SK-N-SH (cell line): ENCODE measurements around the gene GRIK3. TPM values are rescaled to one million over a fixed set of nuclear protein-coding genes. Genes with fewer than 3 reads are reported as not detected.

Source experiments
- CTCF ChIA-PET: fragments of 300-600, 350-600 bp; formaldehyde crosslinking; extraction: SDS; loops from one replicate; lab custom pipeline; 2021; lab: Yijun Ruan, JAX
- POLR2A ChIA-PET: fragments of 350-600 bp; sonication (Branson Sonifier 250); formaldehyde crosslinking; extraction: SDS; loops from one replicate; lab custom pipeline; 2020; ENCODE audit warnings: antibody characterized with exemption, inconsistent platforms; lab: Yijun Ruan, JAX
- DNase-seq: peaks from one replicate; pipeline ENCODE4 v3.0.0; 2012
- H2AFZ ChIP-seq: fragments of 200-600 bp; sonication (generic); 2 replicates; pipeline ENCODE4 v1.8.1; 2016; ENCODE audit warnings: antibody characterized with exemption, mild to moderate bottlenecking, low read depth
- H3F3A ChIP-seq: fragments of 200-600 bp; sonication (generic); replicated peaks from 2 replicates; pipeline ENCODE3; 2016; ENCODE audit warnings: antibody characterized with exemption, mild to moderate bottlenecking; ENCODE audit not compliant: insufficient read depth
- H3K27ac ChIP-seq, 2 experiments: fragments of 200-500 bp in 1 of 2; fragments of 200-600 bp in 1 of 2; sonication (Bioruptor generic) in 1 of 2; sonication (generic), shearing (Covaris generic) in 1 of 2; 2 replicates each; pipeline versions ENCODE4 v1.5.1 to v1.6.1; 2014 to 2016; ENCODE audit warnings: low read depth in 2 of 2, inconsistent platforms in 1 of 2, low read length in 1 of 2, mild to moderate bottlenecking in 1 of 2, mixed read lengths in 1 of 2
- H3K27me3 ChIP-seq: fragments of 200-600 bp; sonication (generic), shearing (Covaris generic); 2 replicates; pipeline ENCODE4 v1.6.1; 2016; ENCODE audit warnings: mixed run types; ENCODE audit not compliant: insufficient read depth
- H3K36me3 ChIP-seq, 2 experiments: fragments of 200-500 bp in 1 of 2; fragments of 200-600 bp in 1 of 2; sonication (Bioruptor generic) in 1 of 2; sonication (generic) in 1 of 2; replicated peaks in 1 of 2; 2 replicates each; pipeline versions ENCODE3 to v1.5.1; 2014 to 2016; ENCODE audit warnings: low read length in 1 of 2, mild to moderate bottlenecking in 1 of 2; ENCODE audit not compliant: insufficient read depth in 2 of 2, control insufficient read depth in 1 of 2
- H3K4me1 ChIP-seq, 2 experiments: fragments of 200-500 bp in 1 of 2; fragments of 200-600 bp in 1 of 2; sonication (Bioruptor generic) in 1 of 2; sonication (generic), shearing (Covaris generic) in 1 of 2; 2 replicates each; pipeline versions ENCODE4 v1.5.1 to v1.6.1; 2014 to 2016; ENCODE audit warnings: low read depth in 1 of 2, low read length in 1 of 2, mixed run types in 1 of 2; ENCODE audit not compliant: insufficient read depth in 2 of 2, control insufficient read depth in 1 of 2
- H3K4me2 ChIP-seq: fragments of 200-600 bp; sonication (generic), shearing (Covaris generic); 2 replicates; pipeline ENCODE4 v1.6.1; 2017; ENCODE audit warnings: mixed run types
- H3K4me3 ChIP-seq, 2 experiments: fragments of 200-500 bp in 1 of 2; fragments of 200-600 bp in 1 of 2; sonication (Bioruptor generic) in 1 of 2; sonication (generic), shearing (Covaris generic) in 1 of 2; 2 replicates each; pipeline versions ENCODE4 v1.5.1 to v1.8.1; 2014 to 2016; ENCODE audit warnings: low read depth in 2 of 2, inconsistent platforms in 1 of 2, low read length in 1 of 2, mild to moderate bottlenecking in 1 of 2, mixed read lengths in 1 of 2, moderate library complexity in 1 of 2
- H3K79me2 ChIP-seq: fragments of 200-600 bp; sonication (generic); 2 replicates; pipeline ENCODE4 v1.8.1; 2017; ENCODE audit warnings: mild to moderate bottlenecking; ENCODE audit not compliant: insufficient read depth
- H3K9ac ChIP-seq: fragments of 200-600 bp; sonication (generic); 2 replicates; pipeline ENCODE4 v1.6.1; 2017; ENCODE audit warnings: mixed run types
- H3K9me2 ChIP-seq: fragments of 200-600 bp; sonication (generic); 2 replicates; pipeline ENCODE4 v1.6.1; 2017; ENCODE audit warnings: mixed run types
- H3K9me3 ChIP-seq: fragments of 200-600 bp; sonication (generic); 2 replicates; pipeline ENCODE4 v1.6.1; 2017; ENCODE audit warnings: mixed run types, mild to moderate bottlenecking, moderate library complexity
- H4K20me1 ChIP-seq: fragments of 200-600 bp; sonication (generic); 2 replicates; pipeline ENCODE4 v1.6.1; 2017; ENCODE audit warnings: mild to moderate bottlenecking, mixed run types; ENCODE audit not compliant: insufficient read depth
- FOXJ3 ChIP-seq: sonication (generic); formaldehyde crosslinking; IDR thresholded peaks from 2 replicates; pipeline ENCODE4 v1.5.1; 2020; ENCODE audit warnings: mild to moderate bottlenecking, missing genetic modification reagents
- GABPA ChIP-seq: IDR thresholded peaks from 2 replicates; pipeline ENCODE4 v1.4.0; 2012; ENCODE audit warnings: low read depth, mild to moderate bottlenecking
- JUND ChIP-seq: IDR thresholded peaks from 2 replicates; pipeline ENCODE4 v1.4.0; 2012
- RXRA ChIP-seq: IDR thresholded peaks from 2 replicates; pipeline ENCODE4 v1.4.0; 2012; ENCODE audit warnings: low read depth, mild to moderate bottlenecking, borderline replicate concordance
- SIN3A ChIP-seq: IDR thresholded peaks from 2 replicates; pipeline ENCODE4 v1.6.1; 2012; ENCODE audit warnings: low read depth, mild to moderate bottlenecking, low read length, moderate library complexity, borderline replicate concordance
- WGBS: methylation state at CpG from one replicate; pipeline ENCODE4 v1.1.6; 2017; ENCODE audit warnings: low lambda C conversion rate; 5-methylcytosine and 5-hydroxymethylcytosine counted together
- polyA plus RNA-seq, 3 experiments: library from polyadenylated mRNA; depleted of rRNA; stranded (reverse); fragments of >200 nt; gene quantifications; 2 replicates each; pipeline ENCODE4 v1.2.3, GENCODE V29; 2012

Gene GRIK3
- polyA plus RNA-seq, 1 of the 3 experiments (the other 2 are of a cell fraction) = not detected

DNA sequence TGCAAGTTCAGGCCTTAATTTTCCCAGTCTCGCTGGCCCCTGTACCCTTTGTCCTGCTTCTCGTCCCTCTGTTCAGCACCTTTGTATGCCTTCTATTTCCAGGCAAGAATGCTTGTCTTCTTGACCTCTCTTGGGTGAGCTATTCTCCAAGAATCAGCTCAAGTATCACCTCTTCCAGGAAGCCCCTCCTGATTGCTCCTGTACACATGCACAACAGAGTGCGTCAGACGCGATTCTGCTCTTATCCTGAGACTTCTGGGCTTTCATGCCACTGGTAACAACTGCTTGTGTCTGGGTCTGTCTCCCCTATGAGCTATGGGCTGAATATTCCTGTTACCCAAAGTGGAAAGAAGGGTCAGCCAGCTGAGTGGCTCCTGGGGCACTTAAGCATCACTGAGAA, 170.8 kb downstream of the GRIK3 start:
- no peaks in the 10 kb centered on the region for H3K79me2 ChIP-seq
- H3K9me3 ChIP-seq = no peaks in the 10 kb centered on the region
- no peak for TF ChIP-seq FOXJ3 (CRISPR knock-in tag)
- TF ChIP-seq, all 33 proteins: peak for 0
- H3K4me2 ChIP-seq = no peak overlapping the region
- H3K9ac ChIP-seq = no peak overlapping the region
- no peak overlapping the region for H3K27ac ChIP-seq
- POLR2A ChIA-PET = no interaction called here
- no peaks in the 10 kb centered on the region for H3K9me2 ChIP-seq
- H3F3A ChIP-seq = no peaks in the 10 kb centered on the region
- H3K4me3 ChIP-seq = no peak overlapping the region
- H4K20me1 ChIP-seq = no peaks in the 10 kb centered on the region
- DNase-seq = no peak
- H3K36me3 ChIP-seq = no peaks in the 10 kb centered on the region
- H3K4me1 ChIP-seq = peaks cover 0 to 27% of the 10 kb centered on the region in 2 experiments; a peak in 2 of 4 replicates
- 24% methylated on average over 5 of the region's 5 CpGs for WGBS
- H2AFZ ChIP-seq = no peak overlapping the region
- no peaks in the 10 kb centered on the region for H3K27me3 ChIP-seq
- CTCF ChIA-PET = interaction anchor here (0.8 to 3.4 kb wide), 29 partner anchors 9 to 347 kb away, joined by 3 to 42 read pairs (median 6); no protein-coding TSS in a partner anchor

GRCh38 chr1:36863061-36863460, 171.3 kb downstream of the GRIK3 start:
- Histone ChIP-seq H3K4me3 (no peak overlapping the region), H3K4me1 (peaks cover 0 to 27% of the 10 kb centered on the region in 2 experiments; a peak in 2 of 4 replicates), H3K27ac (no peak overlapping the region), H3K79me2 (no peaks in the 10 kb centered on the region), H3K9me3 (no peaks in the 10 kb centered on the region), H3K4me2 (no peak overlapping the region), H4K20me1 (no peaks in the 10 kb centered on the region), H2AFZ (no peak overlapping the region), H3K36me3 (no peaks in the 10 kb centered on the region), H3F3A (no peaks in the 10 kb centered on the region), H3K27me3 (no peaks in the 10 kb centered on the region), H3K9me2 (no peaks in the 10 kb centered on the region), H3K9ac (no peak overlapping the region)
- CTCF ChIA-PET = interaction anchor here (0.8 to 3.4 kb wide), 21 partner anchors 9 to 314 kb away, joined by 3 to 42 read pairs (median 7); no protein-coding TSS in a partner anchor
- TF ChIP-seq GABPA (no peak), SIN3A (no peak)
- POLR2A ChIA-PET = no interaction called here
- no peak for DNase-seq
- 43% methylated on average over 3 of the region's 3 CpGs for WGBS

GRCh38 chr1:36861375-36861774, 172.9 kb downstream of the GRIK3 start:
- ChIA-PET POLR2A (no interaction called here), CTCF (interaction anchor here (0.8 to 2.6 kb wide), 7 partner anchors 12 to 307 kb away, joined by 3 to 9 read pairs (median 3); no protein-coding TSS in a partner anchor)
- no peaks in the 10 kb centered on the region for H3K36me3 ChIP-seq
- no peaks in the 10 kb centered on the region for H3K9me3 ChIP-seq
- no peak for TF ChIP-seq RXRA
- no peaks in the 10 kb centered on the region for H4K20me1 ChIP-seq
- no peaks in the 10 kb centered on the region for H3K79me2 ChIP-seq
- H3K4me1 ChIP-seq = peaks cover 0 to 43% of the 10 kb centered on the region in 2 experiments; a peak in 2 of 4 replicates
- H3K4me3 ChIP-seq = no peak overlapping the region
- no CpG with 5 or more reads among the region's 2 CpGs for WGBS
- no peak overlapping the region for H3K27ac ChIP-seq
- no peaks in the 10 kb centered on the region for H3K27me3 ChIP-seq
- no peaks in the 10 kb centered on the region for H3K9me2 ChIP-seq
- H2AFZ ChIP-seq = no peak overlapping the region
- H3K4me2 ChIP-seq = no peak overlapping the region
- no peak for DNase-seq
- no peak overlapping the region for H3K9ac ChIP-seq
- H3F3A ChIP-seq = no peaks in the 10 kb centered on the region

DNA sequence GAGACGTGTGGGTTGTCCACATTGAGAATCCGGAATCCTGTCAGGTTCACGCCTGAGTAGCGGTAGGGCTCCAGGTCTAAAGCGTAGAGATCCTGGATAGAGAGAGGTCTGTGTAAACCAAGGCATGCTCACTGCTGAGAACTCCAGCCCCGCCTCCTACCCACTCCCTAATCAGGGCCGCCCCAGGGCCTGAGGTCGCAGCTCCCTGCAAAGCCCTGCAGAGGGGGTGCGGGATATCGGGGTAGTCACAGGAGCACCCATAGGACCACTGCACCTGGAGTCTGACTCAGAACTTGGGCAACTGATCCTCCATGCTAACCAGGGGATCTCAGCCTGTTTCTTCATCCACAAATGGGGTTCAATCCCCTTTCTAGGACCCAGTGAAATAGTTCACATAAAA, 174.4 kb downstream of the GRIK3 start:
- 64% methylated on average over 3 of the region's 10 CpGs for WGBS
- no peak overlapping the region for H3K9ac ChIP-seq
- H3K79me2 ChIP-seq = no peaks in the 10 kb centered on the region
- H3K27ac ChIP-seq = no peak overlapping the region
- no peak for DNase-seq
- no peaks in the 10 kb centered on the region for H3K27me3 ChIP-seq
- H2AFZ ChIP-seq = no peak overlapping the region
- CTCF ChIA-PET = interaction anchor here (0.8 to 1.4 kb wide), 4 partner anchors 9 to 284 kb away, joined by 3 read pairs; no protein-coding TSS in a partner anchor
- no peaks in the 10 kb centered on the region for H4K20me1 ChIP-seq
- H3F3A ChIP-seq = no peaks in the 10 kb centered on the region
- no peaks in the 10 kb centered on the region for H3K36me3 ChIP-seq
- no peaks in the 10 kb centered on the region for H3K9me2 ChIP-seq
- no peak for TF ChIP-seq JUND
- no peak overlapping the region for H3K4me2 ChIP-seq
- no peak overlapping the region for H3K4me3 ChIP-seq
- no peaks in the 10 kb centered on the region for H3K9me3 ChIP-seq
- peaks cover 0 to 35% of the 10 kb centered on the region in 2 experiments; a peak in 2 of 4 replicates for H3K4me1 ChIP-seq
- POLR2A ChIA-PET = no interaction called here
